ENCODE data around the gene ELFN2.

The ELFN2 gene

DNA sequence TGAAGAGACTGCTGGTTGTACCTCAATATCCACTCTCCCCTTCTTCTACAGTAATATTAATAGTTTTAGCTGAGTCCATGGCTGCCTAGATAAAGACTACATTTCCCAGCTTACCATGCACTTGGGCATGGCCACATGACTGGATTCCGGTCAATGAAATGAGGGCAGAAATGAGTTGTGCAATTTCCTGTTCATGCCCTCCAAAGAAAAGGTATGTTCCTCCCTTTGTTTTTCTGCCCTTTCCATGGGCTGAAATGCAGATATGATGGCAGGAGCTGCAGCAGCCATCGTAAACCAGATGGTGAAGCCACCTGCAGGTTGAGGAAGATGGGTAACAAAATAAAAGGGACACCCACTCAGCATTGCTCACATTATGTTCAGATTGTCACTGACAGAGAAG, 15.3 kb upstream of the ELFN2 start:
- TF ChIP-seq, protein P1, sequence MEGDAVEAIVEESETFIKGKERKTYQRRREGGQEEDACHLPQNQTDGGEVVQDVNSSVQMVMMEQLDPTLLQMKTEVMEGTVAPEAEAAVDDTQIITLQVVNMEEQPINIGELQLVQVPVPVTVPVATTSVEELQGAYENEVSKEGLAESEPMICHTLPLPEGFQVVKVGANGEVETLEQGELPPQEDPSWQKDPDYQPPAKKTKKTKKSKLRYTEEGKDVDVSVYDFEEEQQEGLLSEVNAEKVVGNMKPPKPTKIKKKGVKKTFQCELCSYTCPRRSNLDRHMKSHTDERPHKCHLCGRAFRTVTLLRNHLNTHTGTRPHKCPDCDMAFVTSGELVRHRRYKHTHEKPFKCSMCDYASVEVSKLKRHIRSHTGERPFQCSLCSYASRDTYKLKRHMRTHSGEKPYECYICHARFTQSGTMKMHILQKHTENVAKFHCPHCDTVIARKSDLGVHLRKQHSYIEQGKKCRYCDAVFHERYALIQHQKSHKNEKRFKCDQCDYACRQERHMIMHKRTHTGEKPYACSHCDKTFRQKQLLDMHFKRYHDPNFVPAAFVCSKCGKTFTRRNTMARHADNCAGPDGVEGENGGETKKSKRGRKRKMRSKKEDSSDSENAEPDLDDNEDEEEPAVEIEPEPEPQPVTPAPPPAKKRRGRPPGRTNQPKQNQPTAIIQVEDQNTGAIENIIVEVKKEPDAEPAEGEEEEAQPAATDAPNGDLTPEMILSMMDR (IDR thresholded peaks at IDR 0.05; ENCODE audit: unreplicated experiment in 3 of 3): no peak
- no peaks in the 10 kb centered on the region for H3K36me3 Mint-ChIP-seq (ENCODE audit: low read depth)

DNA sequence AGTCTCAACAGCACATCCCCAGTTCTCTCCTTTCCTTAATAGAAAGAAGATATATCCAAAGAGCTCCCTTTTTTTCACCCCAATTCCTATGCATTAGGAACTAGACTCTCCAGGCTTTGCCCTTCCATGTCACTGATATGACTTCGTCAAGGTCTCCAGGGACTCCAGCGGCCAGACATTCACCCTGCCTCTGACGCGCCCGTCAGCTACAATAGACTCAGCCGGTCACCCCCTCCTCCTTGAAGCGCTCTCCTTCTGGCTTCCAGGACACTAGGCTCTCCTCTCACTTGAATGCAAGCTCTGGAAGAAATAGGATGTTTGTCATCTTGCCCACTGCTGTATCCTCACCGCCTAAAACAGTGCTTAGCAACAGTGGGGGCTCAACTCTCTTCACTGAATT, 14.9 kb upstream of the ELFN2 start:
- TF ChIP-seq, protein P1 (IDR thresholded peaks at IDR 0.05; ENCODE audit: unreplicated experiment in 3 of 3): no peak
- H3K4me1 Mint-ChIP-seq: no peaks in the 10 kb centered on the region
- peaks cover 16% of the 10 kb centered on the region for H3K9me3 Mint-ChIP-seq

More for the DNA sequence above, 15.3 kb upstream of the ELFN2 start:
- H3K27me3 Mint-ChIP-seq (ENCODE audit: low read depth): peaks cover 52% of the 10 kb centered on the region
- peaks cover 16% of the 10 kb centered on the region for H3K9me3 Mint-ChIP-seq
- no peak overlapping the region for H3K27ac Mint-ChIP-seq
- H3K4me3 Mint-ChIP-seq: no peak overlapping the region
- H3K4me1 Mint-ChIP-seq: no peaks in the 10 kb centered on the region

DNA sequence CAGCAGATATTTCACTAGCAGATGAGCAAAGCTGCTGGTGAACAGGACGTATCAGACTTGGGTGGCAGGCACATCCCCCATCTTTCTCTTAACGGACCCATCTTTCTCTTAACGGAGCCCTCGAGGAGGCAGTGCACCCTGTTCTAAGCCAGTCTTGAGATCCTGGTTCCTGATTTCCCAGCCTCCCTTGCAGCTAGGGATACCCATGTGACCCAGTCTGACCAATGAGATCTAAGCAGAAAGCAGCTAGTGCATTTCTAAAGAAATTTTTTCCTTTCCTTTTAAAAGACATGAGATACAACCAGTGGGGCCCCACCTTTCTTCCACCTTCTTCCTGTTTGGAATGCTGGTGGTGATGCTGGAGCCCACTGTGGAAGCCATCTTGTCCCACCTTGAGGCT, 13.6 kb upstream of the ELFN2 start:
- no peak overlapping the region for H3K27ac Mint-ChIP-seq
- peaks cover 46% of the 10 kb centered on the region for H3K27me3 Mint-ChIP-seq (ENCODE audit: low read depth)
- peaks cover 16% of the 10 kb centered on the region for H3K9me3 Mint-ChIP-seq
- TF ChIP-seq, protein P1 (IDR thresholded peaks at IDR 0.05; ENCODE audit: unreplicated experiment in 3 of 3): no peak
- no peaks in the 10 kb centered on the region for H3K36me3 Mint-ChIP-seq (ENCODE audit: low read depth)
- H3K4me1 Mint-ChIP-seq: no peaks in the 10 kb centered on the region
- H3K4me3 Mint-ChIP-seq: no peak overlapping the region

More for the DNA sequence above, 14.9 kb upstream of the ELFN2 start:
- peaks cover 48% of the 10 kb centered on the region for H3K27me3 Mint-ChIP-seq (ENCODE audit: low read depth)
- H3K4me3 Mint-ChIP-seq: no peak overlapping the region
- no peak overlapping the region for H3K27ac Mint-ChIP-seq
- no peaks in the 10 kb centered on the region for H3K36me3 Mint-ChIP-seq (ENCODE audit: low read depth)

DNA sequence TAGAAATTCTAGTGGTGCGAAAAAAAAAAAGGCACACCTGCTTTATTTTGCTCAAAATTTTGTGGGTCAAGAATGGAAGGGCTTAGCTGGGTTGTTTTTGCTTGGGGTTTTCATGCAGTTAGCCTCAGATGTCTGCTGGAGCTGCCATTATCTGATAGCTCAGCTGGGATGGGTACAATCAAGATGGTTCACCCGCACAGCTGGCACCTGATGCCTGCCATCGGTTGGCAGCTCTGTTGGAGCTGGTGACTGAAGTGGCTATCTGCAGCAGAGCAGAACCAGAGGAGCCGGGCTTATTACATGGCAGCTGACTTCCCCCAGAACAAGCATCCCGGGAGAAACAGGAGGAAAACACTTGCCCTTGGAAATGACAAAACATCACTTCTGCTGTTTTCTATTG, 12.1 kb upstream of the ELFN2 start:
- peaks cover 16% of the 10 kb centered on the region for H3K9me3 Mint-ChIP-seq
- TF ChIP-seq, protein P1 (IDR thresholded peaks at IDR 0.05; ENCODE audit: unreplicated experiment in 3 of 3): no peak
- no peaks in the 10 kb centered on the region for H3K36me3 Mint-ChIP-seq (ENCODE audit: low read depth)
- H3K27me3 Mint-ChIP-seq (ENCODE audit: low read depth): peaks cover 45% of the 10 kb centered on the region
- H3K4me1 Mint-ChIP-seq: no peaks in the 10 kb centered on the region
- no peak overlapping the region for H3K27ac Mint-ChIP-seq
- no peak overlapping the region for H3K4me3 Mint-ChIP-seq

DNA sequence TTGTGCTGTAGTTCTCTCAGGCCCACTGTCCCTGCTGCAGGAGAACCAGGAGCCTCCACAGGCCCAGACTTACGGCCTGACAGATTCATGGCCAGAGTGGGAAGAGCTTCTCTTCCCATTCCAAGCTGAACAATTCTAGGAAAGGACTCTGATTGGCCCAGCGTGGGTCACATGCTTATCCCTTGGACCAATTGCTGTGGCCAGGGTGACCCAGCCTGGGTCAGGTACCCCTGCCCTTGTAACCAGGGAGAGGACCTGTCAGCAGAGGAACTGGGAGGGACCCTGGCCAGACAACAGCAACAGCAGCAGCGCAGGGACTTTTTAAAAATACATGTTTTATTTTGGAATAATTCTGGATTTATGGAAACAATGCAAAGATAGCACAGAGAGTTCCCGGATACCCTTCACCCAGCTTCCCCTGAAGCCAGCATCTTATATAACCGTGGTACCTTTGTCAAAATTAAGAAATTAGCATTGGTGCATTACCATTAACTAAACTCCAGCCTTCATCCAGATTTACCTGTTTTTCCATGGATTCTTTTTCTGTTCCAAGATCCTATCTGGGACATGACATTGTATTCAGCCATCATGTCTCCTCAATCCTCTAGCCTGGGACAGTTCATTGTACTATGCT, 8.8 kb upstream of the ELFN2 start:
- TF ChIP-seq, protein P1 (IDR thresholded peaks at IDR 0.05; ENCODE audit: unreplicated experiment in 3 of 3): no peak
- Mint-ChIP-seq H3K9me3 (peaks cover 13% of the 10 kb centered on the region), H3K4me3 (no peak overlapping the region), H3K27ac (no peak overlapping the region), H3K27me3 (ENCODE audit: low read depth) (peaks cover 44% of the 10 kb centered on the region), H3K36me3 (ENCODE audit: low read depth) (no peaks in the 10 kb centered on the region), H3K4me1 (peaks cover 10% of the 10 kb centered on the region)

DNA sequence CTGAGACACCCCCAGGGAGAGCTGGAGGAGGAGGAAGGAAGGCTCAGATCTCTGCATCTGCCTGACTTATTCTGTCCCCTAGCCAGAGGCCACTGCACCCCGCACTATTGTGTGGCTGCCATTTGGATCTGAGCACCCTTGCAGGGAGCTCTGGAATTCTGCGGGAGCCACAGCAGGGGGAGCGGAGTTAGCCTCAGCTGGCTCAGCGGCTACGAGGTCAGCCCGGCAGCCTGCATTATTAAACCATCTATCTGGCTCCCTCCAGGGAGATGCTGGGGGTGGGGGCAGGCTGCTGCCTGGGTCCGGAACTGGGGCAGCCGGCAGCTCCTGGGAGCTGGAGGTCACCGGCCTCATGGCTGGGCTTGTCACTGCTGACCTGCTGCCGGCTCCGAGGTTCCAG, 6.5 kb upstream of the ELFN2 start:
- H3K27me3 Mint-ChIP-seq (ENCODE audit: low read depth): peaks cover 45% of the 10 kb centered on the region
- TF ChIP-seq, protein P1 (IDR thresholded peaks at IDR 0.05; ENCODE audit: unreplicated experiment in 3 of 3): no peak
- H3K9me3 Mint-ChIP-seq: peaks cover 5% of the 10 kb centered on the region
- H3K4me1 Mint-ChIP-seq: peaks cover 16% of the 10 kb centered on the region
- H3K36me3 Mint-ChIP-seq (ENCODE audit: low read depth): no peaks in the 10 kb centered on the region
- no peak overlapping the region for H3K4me3 Mint-ChIP-seq
- H3K27ac Mint-ChIP-seq: no peak overlapping the region
